Measurements from ENCODE around the gene ATP2C1.
"Not testable (repeated sequence)": the region's sequence is repeated elsewhere in the genome, so short reads cannot be mapped to it uniquely, and the experiment has no call there.

Gene ATP2C1

DNA sequence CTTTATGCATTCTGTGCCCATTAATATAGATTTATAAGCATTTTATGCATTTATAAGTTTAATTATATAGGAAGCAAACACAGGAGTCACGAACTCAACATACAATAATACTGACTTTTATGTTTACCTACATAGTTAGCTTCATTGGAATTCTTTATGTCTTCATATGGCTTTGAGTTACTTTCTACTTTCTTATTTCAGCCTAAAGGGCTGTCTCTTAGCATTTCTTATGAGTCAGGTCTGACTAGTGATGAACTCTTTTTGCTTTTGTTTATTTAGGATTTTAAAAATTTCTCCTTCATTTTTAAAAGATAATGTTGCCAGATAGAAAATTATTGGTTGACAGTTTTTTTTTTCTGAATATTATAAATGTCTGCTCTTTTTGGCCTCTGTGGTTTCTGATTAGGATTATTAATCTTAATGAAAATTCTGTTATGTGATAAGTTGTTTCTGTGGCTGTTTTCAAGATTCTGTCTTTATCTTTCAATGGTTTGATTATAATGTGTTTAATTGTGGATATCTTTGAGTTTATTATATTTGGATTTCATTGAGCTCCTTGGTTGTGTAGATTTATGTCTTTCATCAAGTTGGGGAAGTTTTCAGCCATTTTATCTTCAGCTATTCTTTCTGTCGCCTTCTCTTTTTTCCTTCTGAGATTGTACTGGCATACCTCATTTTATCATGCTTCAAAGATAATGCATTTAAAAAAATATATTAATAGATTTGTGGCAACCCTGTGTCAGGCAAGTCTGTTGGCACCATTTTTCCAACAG, 54.3 kb downstream of the ATP2C1 start:
- DNase-seq: no peak

DNA sequence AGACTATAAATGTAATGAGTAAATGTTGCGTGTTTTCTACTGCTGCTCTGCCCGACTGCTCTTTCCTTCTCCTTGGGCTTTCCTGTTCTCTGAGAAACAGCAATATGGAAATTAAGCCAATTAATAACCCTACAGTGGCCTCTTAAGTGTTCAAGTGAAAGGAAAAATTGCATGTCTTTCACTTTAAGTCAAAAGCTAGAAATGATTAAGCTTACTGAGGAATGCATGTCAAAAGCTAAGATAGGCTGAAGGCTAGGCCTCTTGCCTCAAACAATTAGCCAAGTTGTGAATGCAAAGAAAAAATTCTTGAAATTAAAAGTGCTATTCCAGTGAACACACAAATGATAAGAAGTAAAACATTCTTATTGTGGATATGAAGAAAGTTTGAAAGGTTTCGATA, 55.0 kb downstream of the ATP2C1 start:
- DNase-seq: no peak

DNA sequence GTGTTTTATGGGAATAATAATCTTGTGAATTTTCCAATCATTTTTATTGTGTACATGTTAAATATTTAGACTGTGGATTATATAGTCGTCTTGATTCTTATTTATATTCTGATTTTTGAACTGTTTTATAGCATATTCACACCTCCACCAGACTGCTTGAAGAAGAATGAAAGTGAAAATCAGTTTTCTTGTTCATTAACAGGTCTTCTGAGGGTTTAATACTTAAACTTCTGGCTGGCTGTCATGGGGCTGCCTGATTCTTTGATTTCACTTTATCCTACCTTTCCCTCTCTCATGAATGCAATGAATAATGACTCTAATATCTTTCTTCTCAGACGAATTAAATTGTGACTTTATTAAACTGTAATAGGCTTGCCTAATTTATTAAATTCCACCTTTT, 56.2 kb downstream of the ATP2C1 start:
- no peak for DNase-seq

DNA sequence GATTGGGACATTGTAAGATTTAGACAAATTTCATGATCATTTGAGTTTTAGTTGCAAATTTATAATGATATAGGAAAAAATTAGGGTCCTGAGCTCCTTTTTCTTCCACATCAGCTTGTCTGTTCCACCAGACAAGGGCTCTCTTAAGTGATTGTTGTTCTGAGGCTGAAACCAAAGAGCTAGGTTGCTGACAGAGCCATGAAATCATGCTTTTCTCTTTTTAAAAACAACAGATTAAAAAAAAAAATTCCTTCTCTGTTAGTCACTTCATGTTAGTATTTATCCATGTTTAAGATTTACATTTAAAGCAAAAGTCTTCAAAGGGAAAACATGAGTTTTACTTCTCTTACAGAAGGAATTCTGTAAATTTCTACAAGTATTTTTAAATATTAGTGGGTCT, 56.8 kb downstream of the ATP2C1 start:
- no peak for DNase-seq

DNA sequence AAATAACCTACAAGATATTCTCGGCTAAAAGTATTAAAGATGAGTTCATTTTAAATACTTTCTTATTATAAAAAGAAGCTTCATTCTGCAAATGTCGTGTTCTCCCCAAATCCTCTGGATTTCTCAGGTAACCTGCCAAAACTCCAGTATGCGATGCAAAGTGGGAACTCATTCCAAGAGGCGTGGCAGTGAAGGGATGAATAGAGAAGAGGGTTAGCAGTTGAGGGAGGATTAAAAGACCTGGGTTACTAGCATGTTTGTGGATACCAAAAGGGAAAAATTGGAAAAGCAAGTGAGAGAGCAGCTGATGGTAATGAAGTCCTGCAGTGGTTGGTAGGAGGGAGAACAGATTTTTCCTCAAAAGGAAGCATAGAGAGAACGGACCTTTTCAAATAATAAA, 61.6 kb downstream of the ATP2C1 start:
- DNase-seq: no peak

DNA sequence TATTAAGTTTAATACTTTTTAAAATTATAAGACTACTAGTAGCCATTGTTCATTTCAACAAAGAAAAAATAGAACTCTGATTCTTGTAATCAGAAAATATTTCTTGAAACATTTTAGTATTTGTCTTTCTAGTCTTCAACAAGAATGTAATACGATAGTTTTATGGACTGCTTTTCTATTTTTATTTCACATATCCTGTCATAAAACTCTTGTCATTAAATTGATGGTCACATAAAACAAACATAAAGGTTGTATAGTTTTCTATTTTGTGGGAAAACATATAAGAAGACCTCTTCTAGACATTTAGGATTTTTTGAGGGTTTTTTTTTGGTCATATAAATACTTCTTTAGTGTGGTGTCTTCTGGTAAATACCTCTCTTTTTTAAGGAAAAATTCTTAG, 62.4 kb downstream of the ATP2C1 start:
- no peak for DNase-seq

DNA sequence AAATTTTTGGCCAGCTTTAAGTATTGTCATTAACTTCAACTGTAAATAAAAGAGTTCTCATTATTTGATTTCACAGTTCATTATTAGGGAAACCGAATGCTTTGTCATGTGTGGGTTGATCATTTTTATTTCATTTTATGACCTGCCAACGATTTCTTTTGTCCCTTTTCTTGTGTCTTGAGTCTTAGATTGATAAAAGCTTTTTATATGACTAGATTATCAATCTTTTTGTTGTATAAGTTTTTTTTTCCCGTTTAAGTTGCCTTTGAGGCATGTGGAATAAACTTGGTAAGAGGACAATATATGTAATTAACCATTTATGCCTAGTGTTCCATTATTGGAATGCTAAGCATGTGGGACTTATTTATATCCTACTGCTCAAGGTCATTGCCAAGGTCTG, 62.8 kb downstream of the ATP2C1 start:
- DNase-seq: no peak

DNA sequence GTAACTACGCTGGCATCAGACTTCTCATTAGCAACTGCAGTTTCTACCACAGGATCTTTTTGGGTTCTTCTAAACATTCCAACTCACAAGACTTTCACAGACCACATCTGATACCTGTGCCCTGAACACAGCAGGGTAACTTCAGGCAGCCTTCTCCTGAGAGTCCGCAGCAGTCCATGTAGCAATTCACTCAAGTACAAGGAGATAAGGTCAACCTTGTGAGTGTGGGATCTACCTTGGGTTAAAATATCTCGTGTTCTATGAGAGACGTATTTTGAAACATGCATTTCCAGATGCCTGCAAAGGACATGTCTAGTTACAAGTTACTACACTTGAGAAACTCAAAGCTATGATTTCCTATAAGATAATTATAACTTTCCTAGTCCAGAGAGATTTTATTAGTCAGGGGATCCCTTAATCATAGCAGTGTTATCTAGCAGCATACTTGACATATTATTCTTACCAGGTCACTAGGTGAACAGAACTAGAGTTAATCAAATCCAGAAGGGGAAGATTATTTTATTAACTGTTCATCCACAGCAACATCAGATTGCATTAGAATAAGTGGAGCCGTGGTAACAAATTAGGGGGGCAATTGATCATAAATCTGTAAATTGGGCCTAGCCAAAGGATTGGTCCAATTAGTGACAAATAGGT, 66.4 kb downstream of the ATP2C1 start:
- DNase-seq: no peak

DNA sequence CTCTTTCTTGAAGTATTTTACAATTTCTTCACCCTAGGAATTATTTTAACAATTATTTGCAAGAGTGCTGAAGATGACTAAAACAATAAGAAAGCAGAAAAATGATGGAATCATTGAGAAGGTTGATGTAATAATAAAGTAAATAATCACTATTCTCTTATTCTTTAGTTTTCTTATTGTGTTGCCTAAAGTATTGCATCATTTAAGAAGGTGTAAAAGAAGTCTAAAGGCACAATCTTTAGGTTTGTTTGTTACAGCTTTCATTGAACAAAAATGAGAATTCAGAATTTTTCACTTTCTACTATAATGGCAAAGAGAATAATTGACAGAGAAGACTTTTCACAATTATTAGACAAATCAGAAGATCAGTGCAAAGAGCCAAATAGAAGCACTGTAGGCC, 67.6 kb downstream of the ATP2C1 start:
- no peak for DNase-seq

DNA sequence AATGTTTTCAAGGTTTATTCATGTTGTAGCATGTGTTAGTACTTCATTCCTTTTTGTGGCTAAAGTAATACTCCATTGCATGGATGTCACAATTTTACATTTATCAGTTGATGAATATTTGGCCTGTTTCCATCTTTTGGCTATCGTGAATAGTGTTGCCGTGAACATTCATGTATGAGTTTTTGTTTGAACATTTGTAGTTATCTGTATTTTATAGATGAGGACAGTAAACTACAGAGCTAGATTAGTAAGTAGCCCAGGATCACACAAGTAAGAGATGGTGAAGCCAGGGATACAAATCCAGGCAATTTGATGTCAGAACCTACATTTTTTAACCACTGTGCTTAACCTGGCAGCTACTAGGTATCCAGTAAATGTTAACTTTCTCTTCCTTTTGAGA, 69.6 kb downstream of the ATP2C1 start:
- DNase-seq: no peak

DNA sequence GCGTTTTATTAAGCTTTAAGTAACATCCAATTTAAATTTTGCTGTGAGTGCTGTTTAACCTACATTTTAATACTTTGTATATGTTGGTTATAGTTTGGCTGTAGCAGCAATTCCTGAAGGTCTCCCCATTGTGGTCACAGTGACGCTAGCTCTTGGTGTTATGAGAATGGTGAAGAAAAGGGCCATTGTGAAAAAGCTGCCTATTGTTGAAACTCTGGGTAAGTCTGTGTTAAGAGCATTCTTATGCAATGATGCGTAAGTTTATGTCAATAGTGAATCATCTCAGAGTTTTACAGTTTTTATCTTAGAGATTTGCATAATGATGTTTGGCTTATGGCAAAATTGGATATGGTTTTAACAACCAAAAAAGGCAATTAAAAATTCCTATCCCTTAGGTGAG, 70.0 kb downstream of the ATP2C1 start:
- no peak for DNase-seq

DNA sequence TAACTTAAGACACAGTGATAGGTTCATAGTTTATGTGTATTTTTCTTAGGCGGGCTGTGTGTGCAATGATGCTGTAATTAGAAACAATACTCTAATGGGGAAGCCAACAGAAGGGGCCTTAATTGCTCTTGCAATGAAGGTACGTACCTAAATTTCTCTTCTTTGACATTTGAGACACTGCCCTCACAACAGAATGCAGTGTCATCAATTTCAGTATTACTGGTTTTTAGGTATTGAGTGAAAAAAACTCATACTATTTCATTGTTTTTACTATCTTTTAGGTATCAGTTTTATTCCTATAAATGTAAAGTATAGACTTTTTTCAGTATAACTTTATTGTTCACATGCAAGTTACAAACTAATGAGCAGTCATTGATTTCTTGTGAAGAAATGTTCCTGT, 73.4 kb downstream of the ATP2C1 start:
- no peak for DNase-seq

DNA sequence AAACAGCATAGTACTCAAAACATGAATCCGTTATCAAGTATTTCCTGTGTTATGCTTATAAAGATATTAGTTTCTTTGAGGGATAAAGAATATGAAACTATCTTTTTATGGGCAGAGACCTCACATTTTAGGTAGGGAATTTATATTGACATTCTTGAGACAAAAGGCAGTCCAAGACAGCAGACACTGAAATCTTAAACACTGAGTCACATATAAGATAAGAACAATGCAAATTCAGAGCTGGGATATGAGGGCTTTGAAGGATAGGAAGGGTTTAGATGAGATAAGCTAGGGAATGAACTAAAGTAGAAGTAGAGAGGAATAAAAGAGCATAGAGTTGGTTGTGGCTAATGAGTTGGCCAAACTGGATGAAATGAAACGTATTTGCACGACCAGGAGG, 74.3 kb downstream of the ATP2C1 start:
- DNase-seq: no peak

DNA sequence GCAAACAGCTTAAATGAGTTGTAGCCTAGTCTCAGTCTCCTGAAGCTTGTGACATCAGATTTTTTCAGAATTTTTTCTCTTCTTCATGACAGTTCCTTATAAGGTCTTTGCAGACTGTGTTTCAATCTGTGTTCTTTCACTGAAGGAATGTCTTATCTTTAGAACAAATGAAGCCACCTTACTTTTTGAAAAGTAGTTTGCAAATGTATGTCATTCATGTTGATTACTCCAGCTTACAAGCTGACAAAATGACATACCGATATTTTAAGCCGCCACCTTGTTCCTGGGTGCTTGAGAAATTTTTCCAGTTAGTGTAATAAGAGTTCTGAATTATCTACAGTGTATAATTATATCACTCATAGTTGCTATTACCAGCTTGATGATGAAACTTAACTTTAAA, 75.7 kb downstream of the ATP2C1 start:
- DNase-seq: no peak

DNA sequence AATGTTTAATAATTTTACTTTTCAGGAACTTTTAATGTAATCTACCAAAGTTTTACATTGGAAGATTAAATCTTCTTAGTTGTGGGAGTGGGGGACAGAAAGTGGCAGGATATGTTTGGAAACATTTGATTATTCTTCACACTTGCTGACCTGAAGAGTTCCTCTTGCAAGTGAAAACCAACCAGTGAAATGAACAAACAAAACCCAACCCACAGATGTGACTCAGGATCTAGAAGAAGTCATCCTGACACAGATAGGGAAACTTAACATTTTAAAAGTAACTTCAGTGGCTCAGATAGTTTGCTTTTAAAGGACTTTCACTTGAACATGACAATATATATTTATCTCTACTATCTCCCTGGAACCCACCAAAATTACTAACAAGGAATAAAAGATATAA, 77.3 kb downstream of the ATP2C1 start:
- DNase-seq: no peak

DNA sequence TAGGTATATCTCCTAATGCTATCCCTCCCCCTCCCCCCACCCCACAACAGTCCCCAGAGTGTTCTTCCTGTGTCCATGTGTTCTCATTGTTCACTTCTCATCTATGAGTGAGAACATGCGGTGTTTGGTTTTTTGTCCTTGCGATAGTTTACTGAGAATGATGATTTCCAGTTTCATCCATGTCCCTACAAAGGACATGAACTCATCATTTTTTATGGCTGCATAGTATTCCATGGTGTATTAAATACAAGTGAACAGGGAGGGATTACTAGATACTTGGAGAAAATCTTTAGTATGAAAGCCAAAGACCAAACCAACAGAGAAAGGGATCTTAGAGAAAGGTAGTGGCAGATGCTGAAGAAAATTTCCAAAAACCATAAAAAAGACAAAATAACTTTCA, 78.7 kb downstream of the ATP2C1 start:
- DNase-seq: not testable (repeated sequence)

DNA sequence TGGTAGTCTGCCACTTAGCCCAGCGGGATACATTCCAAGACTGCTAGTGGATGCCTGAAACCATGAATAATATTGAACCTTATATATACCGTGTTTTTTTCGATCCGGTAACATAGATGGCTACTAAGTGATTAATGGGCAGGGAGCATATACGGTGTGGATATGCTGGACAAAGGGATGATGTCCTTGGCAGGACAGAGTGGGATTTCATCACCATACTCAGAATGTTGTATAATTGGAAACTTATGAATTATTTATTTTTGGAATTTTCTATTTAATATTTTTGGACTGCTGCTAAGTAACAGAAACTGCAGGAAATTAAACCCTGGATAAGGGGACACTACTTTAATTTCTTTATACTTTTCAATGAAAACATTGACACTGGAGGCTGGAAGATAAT, 79.5 kb downstream of the ATP2C1 start:
- no peak for DNase-seq

DNA sequence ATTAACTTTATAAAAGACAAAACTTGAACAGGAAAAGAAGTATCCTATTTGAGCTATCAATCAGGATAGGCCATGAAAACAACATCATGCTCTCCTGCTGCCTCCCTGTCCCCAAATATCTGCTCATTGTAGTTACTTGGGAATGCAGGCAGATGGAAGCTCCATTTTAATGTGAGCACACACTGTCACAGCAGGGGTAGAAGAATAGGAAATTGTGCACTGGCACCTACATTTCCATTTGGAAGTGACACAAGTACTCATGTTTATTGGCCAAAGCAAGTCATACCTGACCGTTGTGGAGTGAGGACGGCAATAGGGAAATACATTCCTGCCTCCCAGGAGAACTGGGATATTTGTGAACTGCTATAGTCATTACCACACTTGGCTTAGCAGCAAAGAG, 80.3 kb downstream of the ATP2C1 start:
- no peak for DNase-seq

DNA sequence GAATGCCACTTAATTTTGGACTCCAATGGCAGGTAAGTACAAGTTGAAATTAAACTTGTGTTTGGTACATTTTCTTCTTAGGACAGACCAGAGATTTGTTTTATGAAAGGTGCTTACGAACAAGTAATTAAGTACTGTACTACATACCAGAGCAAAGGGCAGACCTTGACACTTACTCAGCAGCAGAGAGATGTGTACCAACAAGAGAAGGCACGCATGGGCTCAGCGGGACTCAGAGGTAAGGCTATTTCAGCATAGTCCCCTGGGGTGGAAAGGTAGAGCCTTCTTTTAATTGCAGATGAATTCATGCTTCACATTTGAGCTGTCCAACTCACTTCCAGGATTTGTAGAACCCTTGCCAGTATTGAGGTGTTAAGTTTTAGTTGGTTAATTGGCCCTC, 81.4 kb downstream of the ATP2C1 start:
- no peak for DNase-seq

DNA sequence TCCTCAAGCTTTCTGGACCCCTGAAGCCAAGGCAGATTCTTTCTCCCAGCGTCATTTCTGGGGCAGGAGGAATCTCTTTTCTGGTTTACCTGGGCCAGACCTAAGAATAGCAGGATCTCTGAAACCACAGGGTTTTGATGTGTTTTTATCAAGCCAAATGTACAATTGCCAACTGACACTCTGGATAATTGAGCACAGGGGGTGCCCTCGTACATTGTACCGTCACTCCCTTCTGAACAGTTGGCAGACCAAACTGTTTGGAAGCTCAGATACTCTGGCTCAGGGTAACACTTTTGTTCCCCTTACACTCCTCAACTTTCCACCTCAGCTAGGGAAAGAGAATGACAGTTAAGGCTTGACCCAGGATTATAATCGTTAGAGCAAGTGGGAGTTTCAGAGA, 82.8 kb downstream of the ATP2C1 start:
- no peak for DNase-seq

DNA sequence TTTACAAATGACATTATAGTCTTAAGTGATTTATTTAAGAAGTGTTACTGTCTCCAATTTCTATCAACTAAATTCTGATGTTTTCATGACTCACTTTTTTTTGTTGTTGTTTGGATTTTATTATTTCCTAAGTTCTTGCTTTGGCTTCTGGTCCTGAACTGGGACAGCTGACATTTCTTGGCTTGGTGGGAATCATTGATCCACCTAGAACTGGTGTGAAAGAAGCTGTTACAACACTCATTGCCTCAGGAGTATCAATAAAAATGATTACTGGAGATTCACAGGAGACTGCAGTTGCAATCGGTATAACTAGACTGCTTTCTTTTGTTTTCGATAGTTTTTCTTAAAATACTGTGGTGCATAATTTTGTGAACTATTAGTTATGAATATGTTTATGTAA, 85.2 kb downstream of the ATP2C1 start:
- DNase-seq: no peak

DNA sequence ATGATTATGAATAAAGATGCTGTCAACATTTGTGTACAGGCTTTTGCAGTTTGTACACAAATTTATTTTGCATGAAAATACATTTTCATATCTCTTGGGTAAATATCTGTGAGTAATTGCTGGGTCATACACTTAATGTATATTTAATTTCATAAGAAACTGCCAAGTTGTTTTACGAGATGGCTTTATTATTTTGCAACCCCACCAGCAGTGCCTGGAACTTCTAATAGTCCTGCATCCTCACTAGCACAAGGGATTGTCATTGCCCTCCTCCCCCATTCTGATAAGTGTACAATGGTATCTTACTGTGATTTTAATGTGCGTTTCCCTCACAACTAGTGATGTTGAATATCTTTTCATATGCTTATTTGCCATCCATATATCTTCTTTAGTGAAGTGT, 87.6 kb downstream of the ATP2C1 start:
- no peak for DNase-seq

DNA sequence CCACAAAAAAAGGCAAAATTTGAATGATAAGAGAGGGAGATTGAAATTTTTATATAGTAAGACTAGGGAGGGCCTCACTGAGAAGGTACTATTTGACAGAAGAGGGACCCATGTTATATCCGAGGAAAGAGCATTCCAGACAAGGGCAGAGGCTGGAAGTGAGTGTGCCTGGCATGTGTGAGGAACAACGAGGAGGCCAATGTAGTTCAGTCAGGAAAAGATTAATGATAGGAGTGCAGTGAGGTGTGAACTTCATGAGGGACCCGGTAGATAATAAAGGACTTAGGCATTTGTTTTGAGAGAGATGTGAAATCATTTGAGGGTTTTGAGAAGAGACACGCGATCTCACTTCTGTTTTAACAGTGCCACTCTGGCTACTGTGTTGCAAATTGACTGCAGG, 96.4 kb downstream of the ATP2C1 start:
- no peak for DNase-seq

DNA sequence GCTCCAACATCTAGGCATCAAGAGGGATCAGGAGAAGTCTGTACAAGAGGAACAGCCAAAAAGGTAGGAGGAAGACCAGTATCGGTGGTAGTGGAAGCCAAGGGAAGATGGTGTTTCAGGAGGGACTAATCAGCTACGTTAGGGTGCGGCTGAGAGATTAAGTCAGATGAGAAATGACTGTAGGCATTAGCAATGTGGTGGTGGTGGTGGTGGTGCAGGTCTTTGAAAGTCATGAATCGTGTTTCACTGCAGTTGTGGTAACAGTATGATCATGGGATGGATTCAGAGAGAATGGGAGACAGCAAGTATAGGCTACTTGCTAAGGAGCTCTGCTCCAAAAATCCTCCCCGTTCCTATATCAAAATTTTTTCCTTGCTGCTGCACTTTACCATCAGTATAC, 97.2 kb downstream of the ATP2C1 start:
- DNase-seq: no peak

DNA sequence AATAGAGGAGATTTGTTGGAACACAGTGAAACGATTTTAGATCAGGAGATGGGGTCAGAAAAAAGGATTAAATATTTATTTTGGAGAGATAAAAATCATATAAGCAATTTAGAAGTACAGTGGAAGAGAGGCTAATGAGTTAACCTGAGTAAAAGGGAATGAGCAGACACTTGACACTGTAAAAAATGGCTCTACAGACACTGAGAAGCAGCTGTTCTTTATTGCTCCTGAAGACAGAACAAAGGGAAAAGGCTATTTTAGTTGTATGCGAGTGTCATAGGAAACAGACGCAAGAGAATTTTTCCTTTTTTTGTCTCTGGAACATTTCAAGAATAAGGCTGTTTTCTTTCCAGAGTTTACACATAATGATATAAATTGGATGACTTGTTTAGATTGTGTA, 98.5 kb downstream of the ATP2C1 start:
- peak in 1 of 2 experiments; percentile 58 for DNase-seq
